ENCODE results near the gene SETBP1.

Gene SETBP1

DNA sequence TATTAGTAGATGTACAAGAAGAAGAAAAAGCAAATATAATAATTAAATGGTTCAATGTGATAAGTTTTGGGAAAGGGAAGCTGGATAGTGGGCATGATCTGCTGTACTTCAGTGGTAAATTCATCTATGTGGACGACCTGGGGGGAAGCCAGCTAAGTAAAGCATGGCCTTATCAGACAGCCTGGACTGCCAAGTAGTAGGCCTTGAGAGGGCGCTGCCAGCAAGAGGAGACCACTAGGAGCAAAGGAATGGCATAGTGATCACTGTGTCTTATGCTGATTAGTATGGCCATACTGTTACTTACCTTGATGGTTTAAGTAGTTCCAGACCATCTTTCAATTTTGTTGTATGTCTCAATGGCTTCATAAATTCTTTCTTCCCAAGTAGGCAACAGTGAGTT lies 287.6 kb downstream of the SETBP1 start:
- DNase-seq (ENCODE audit: low read depth in 2 of 2), result no peak

DNA sequence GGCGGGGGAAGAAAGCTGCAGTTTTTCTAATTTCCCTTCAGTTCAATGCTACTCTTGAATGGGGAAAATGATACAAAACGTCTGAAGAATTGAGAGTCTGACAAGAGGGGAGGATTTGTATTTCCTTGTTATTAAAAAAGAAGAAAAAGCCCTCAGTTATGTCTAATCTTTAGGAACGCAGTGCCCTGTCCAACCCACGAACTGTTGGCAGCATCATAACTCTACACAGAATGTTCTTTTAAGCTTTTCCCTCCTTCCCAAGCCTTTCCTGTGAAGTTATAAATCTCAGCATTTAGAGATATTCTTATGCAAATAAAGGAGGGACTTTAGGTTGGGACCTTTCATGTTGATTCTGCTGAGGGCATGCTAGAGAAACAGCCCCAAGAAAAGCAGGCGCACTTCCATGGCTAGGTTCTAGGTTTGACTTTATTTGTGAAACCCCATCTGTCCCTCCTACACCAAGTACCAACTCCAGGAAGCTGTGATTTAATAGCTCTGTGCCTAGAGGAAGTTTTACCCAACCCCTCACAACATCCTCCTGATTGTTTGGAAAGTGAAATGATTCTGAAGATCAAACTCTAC lies 288.6 kb downstream of the SETBP1 start:
- DNase-seq (ENCODE audit: low read depth in 2 of 2), result no peak

DNA sequence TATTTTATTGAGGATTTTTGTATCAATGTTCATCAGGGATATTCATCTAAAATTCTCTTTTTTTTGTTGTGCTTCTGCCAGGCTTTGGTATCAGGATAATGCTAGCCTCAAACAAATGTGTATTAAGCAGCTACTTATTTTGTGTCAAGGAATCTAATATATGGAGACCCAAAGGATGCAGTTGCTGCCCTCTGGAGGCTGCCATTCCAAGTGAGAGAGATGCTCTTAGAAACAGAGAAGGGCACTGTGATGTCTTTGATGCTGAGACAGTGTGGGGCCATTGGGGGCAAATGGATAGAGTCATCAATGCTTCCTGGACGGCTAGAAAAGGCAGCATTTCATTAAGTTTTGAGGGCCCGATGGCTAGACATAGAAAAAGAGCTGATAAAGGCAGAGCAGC lies 292.6 kb downstream of the SETBP1 start:
- DNase-seq (ENCODE audit: low read depth in 2 of 2), result no peak

DNA sequence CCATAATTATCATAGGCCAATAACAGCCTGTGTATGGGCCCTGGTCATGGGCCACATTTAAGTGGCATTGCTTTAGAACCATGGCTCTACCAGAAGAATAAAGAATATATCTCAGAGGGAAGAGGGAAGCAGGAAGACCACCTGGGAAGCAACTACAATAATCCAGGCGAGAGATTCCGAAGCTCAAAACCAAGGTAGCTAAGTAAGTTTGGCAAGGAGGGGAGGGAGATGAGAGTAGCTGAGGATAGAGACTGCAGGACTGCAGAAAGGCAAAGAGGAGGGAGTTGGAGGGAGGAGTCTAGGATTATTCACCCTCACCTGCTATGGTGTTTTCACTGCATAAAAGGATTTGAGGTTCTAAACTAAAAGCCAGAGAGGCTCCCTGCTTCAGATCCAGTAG lies 293.5 kb downstream of the SETBP1 start:
- DNase-seq (ENCODE audit: low read depth in 2 of 2), result no peak

DNA sequence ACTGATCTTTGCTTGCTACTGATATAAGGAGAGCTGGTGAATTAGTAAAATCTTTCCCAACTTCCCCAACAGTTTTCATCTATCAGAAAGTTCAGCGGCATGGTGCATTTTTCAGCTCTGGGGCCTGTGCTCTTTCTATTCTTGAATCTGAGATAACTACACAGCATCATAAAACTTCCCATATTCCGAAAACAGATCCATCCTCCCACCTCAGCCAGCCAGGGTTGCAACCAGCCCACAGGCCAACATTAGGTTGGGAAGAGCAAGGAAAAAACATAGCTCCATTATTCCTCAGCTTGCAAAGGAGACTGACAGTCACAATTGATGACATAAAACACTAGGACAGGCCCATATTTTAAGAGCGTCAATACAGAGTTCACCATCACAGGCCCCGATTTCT lies 297.2 kb downstream of the SETBP1 start:
- DNase-seq (ENCODE audit: low read depth in 2 of 2), result no peak

DNA sequence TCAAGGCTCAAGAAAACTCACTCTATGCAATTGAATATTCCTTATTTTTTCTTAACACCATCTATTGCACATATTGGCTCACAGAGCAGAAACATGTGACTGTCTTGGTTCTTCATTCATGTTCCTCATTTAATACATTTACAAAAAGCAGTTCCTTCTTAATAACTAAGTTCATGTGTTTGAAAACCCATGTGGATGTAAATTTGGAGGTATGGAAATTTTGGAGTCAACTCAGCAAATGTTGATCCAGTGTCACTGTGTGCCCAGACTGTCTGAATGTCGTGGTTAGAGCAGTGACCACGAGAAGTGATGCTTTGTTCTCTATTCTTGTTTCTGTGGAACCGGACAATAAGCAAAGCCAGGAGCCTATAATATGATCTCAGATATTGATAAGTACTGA lies 299.1 kb downstream of the SETBP1 start:
- no peak for DNase-seq (ENCODE audit: low read depth in 2 of 2)

DNA sequence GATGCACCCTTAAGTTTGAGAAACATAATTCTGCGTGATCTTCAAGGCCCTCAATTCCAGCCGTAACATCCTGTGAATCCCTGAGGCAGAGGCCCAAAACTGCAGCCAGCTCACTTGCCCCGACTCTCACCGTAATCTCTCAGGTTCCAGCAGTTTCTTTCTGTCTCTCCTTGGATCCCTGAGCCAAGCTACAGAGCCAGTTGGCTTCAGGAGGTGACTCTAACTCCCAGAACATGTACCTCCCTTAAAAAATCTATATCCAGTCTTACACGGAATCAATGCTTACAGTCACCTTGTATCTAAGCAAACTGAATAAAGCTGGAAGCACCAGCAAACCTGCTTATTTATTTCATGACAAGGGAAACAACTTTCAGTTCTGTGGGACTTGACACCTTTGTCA lies 300.4 kb downstream of the SETBP1 start:
- no peak for DNase-seq (ENCODE audit: low read depth in 2 of 2)

DNA sequence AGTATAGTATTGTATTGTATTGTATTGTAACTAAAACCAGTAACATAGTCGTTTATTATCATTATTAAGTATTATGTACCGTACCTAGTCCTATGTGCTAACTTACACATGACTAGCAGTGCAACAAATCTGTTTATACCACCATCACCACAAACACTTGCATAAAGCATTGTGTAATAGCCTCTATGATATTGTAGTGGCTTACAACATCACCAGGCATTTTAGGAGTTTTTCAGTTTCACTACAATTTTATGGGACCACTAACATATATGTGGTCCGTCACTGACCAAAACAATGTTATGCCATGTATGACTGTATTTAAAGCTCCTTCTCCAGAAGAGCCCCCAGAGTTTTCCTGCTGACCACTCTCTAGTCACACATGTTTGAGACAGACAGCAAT lies 306.2 kb downstream of the SETBP1 start:
- DNase-seq (ENCODE audit: low read depth in 2 of 2), result no peak

DNA sequence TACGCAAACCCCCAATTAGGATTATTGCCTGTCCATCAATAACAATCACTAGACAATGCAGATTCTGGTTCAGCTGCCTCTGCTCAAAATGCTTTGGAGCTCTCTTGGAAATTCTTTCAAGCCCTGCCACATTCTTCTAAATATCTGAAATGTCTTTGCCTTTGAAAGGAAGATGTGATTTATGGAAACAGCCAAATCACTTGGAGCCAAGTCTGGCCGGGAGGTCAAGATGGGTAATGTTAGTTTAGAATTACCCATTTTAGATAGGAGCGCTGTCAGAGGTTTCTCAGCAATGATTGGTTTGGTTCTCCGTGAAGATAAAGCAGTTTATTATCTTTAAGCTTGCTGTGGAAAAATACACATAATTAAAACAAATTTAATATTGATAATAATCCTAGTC lies 306.7 kb downstream of the SETBP1 start:
- no peak for DNase-seq (ENCODE audit: low read depth in 2 of 2)

DNA sequence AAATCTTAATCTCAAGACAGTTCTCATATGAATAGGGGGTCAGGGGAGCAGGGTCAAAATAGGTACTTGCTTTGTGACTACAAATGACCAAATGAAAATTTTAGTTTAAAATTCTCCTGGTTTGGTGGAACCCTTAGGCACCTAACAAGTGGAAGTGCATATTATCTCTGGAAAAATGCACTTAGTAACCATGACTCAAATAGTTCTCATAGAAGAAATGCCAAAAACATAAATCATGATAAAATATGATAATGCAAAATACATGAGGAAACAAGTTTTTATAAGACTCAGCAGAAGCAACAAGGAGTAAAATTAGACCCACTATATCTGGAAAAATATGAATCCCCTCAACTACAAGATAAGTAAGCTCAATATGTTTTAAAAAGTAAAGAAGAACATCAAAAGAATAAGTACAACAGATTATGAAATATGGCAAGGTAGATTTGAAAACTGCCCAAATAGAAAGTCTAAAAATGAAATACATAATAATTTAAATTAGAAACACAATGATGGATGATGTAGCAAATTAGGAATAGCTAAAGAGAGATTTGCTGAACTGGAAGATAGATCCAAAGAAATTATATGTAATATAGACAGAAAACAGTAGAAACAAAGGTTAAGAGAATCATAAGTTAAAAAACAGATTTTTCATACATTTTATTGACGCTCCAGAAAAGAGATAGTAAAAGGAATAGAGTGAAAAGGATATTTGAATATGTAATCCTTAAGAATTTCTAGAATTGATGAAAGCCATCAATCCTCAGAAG lies 308.3 kb downstream of the SETBP1 start:
- no peak for DNase-seq (ENCODE audit: low read depth in 2 of 2)

DNA sequence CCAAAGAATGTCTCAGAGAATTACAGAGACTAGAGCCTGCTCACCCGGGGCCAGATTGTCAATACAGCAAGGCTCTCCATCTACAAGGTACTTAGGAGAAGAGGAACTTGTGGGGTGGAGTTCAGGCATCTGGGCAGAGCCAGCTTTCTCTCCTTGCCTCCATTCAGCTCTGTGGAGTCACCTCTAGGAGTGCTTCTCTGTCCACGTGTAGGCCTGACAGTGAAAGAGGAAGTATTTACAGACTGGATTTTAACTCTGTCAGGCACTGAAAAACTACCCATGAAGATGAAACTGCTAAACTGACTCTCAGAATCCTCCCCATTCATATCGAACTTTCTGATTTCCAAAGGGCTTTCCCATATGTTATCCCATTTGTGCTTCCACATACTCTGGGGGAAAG lies 315.6 kb downstream of the SETBP1 start:
- DNase-seq (ENCODE audit: low read depth in 2 of 2), result no peak

DNA sequence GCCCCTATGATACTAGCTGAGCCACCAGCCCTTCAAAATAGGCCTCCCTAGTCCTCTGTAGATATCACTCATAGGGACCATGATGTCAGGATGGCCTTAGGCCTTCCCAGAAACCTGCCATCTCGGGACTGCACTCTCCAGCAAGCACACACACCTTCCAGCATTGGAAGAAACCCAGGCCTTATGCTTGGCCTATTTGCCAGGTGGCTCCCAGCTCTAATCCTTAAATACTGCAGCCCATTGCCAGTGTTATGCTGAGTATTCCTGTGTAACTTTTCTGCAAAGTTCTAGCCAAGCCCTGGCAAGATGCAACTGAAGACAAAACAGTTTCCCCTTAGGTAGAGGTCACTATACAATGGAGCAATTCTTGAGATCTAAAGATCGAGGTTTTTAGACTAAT lies 316.5 kb downstream of the SETBP1 start:
- DNase-seq (ENCODE audit: low read depth in 2 of 2), result no peak

DNA sequence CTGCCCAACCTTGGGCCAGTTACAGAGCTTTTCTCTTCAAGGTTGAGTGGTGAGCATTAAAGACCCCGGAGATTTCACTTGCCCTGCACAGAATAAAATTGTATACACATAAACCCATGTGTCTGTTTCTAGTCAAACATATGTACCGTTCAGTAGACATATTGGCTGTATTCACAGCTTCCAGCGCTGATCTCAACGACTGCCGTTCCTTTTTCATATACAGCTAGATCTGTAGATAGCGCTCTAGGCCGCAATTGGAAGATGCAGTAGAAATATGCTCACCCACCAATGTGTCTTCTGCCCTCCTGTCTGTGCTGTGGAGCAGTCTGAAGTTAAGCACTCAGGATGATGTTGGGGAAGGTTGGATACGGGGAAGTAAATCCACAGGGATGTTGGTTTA lies 317.7 kb downstream of the SETBP1 start:
- DNase-seq (ENCODE audit: low read depth in 2 of 2), result no peak

DNA sequence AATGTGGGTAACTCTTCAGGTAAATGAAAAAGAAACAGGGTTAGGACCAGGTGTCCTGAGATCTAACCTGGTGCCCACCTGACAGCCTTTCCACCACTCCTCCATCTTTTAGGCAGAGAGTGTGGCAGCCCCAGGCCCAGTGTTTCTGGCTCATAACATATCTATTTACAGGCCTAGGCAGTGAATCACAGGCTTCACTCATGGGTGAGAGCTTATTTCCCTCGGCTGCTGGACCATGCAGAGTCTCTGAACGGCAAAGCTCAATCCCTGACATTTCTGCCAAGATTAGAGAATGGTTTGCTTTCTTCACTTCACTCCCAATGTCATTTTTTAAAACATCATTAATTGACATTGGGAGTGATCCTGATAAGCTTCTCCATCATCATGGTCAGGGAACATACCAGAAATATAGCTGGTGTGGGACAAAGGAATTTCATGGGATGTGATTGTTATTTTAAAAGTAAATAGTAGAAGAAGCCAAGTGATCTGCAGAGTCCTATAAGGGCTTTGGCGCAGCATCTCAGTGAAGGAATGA lies 323.9 kb downstream of the SETBP1 start:
- no peak for DNase-seq (ENCODE audit: low read depth in 2 of 2)

DNA sequence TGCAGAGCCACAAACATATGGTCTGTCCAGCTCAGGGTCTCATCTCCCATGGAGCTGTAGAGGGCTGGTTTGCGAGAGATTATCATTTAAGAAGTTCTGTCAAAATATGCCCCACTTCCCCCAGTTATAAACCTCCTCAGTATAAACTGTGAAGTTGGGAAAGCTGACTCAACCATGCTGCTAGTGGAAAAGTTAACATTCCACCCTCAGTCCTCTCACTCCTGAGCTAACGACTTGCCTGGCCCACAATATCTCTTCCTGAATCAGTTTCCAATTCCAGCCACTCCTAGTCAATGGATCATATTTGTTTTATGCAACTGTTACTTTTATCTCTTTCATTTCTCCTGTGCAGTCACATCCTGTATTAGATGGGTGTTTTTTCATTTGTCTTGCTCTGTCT lies 326.2 kb downstream of the SETBP1 start:
- no peak for DNase-seq (ENCODE audit: low read depth in 2 of 2)

DNA sequence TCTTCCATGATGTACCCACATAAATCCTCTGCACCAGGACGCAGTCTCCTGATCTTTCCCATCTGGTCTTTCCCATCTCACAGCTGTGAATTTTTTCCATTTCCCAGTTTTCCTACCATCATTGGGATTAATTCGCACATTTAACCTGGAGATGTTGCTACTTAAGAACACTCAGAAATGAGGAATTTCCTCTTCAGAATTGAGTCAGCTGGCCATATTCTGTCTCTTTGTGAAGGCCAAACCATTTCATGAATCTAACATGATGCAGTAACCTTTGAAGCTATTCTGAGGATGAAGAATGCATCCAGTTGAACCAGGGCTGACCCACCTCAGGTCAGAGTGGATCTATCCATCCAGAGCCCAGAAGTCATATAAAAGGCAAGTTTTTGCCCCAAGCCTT lies 326.8 kb downstream of the SETBP1 start:
- no peak for DNase-seq (ENCODE audit: low read depth in 2 of 2)

DNA sequence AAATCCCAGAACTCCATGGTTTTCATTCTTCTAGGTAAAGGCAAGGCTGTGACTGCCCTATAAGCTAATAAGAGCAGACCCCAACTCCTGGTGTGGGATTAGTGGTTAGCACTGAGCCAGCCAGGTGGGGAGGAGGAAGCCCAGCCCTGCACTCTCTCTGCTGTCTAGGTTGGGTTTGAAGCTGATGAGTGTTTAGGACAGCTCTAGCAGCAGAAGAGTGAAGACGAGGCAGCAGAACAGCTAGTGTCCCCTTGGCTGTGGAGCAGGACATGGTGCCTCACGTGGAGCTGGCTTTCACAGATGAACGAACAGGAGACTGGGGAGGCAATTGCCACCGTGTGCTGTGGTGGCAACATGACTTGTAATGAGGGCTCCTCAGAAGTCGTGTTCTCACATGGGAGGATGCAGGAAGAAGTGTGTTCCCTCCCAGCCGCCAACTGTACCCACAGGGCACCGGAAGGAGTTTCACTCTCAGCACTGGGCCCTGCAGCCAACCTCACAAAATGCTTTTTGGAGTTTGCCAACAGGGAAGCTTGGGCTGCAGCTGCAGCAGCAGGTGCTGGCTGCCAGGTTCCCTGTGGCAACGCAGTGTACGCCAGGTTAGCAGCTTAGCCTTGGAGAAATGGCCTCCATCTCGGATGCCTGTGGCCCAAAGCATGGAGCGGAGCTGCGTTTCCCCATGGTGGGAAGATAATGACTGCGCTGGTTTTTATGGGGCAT lies 328.2 kb downstream of the SETBP1 start:
- DNase-seq (ENCODE audit: low read depth in 2 of 2), result no peak

DNA sequence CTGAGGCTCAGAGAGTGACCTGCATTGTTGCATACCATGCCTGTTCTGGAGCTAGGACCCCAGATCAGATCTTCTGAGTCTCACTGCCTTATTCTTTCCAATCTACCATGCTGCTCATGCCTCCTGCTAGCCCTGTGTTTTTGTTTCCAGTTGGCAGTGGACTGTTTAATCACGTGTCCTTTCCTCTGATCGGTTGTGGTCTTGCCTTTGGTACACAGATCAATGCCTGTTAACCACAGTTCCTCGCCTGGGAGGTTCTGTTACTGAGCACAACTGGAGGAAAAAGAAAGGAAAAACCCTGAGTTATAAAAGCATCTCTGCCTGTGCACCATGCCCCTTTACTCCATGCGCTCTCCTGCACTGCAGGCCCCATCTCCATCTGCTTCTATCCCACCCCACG lies 329.1 kb downstream of the SETBP1 start:
- no peak for DNase-seq (ENCODE audit: low read depth in 2 of 2)

DNA sequence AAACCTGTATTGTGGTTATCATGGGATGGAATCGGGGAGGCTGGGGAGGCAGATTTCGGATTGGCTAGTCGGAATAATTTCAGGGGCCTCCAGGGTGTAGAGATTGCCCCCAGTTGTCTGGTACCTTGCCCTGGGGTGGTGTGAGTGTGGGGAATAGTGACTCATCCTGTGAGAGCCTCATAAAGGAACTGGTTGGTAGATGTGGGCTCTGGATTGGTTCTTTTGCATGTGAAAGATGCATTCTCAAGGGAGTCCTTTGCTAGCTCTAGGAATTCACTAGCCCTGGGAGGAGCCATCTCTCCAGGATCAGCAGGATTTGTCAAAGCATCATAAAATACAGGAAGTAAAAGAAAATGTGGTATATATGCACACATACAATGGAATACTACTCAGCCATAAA lies 331.6 kb downstream of the SETBP1 start:
- no peak for DNase-seq (ENCODE audit: low read depth in 2 of 2)

DNA sequence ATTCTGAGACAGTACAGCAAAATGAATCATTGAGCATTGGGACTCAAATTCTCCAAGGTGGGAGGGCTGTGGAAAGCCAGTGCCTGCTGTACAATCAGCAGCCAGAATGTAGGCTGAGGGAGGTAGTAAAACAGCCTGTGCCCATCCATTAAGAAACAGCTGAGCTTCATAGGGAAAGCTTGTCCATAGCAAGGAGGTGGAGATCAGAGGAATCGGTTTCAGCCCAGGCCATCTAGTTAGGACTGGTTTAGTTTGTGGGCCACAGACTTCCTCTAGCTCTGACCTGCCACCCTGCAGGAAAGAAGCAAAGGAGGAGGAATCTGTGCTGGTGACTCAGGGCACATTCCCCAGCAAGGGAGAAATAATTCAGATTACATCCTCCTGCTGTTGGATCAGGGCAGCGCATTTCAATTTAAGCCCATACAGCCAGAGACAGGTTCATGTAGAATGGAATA lies 333.4 kb downstream of the SETBP1 start:
- no peak for DNase-seq (ENCODE audit: low read depth in 2 of 2)

DNA sequence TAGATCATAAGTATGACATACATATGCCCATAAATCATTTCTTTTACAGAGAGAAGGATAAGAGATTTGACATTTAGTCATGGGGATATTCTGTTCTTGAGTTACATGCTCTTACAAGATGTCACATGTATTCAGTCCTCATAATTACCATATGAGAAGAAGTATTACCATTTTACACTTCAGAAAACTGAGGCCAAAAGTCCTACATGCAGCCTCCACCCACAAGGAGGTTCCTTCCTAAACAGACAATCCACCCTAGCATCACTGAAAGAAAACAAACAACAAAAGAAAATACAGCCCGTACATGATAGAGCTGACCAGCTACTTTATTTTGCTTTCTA lies 335.1 kb downstream of the SETBP1 start:
- no peak for DNase-seq (ENCODE audit: low read depth in 2 of 2)

DNA sequence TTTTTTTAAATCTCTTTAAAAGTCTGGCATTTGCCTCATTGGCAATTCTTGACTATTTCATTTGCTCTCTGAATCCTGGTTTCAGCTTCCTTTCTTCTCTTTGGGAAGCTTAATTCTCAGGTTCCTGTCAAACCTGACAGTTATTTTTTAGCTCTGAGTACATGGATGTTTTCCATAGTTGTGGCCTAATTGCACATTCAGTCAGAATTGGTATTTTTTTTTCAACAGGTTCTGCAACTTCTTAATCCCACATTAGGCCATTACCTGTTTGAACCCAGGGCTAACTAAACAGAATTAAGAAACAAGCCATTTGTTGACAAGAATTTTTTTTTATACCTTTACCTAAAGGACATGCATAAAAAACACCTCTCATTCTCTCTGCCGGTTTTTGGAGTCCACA lies 338.8 kb downstream of the SETBP1 start:
- no peak for DNase-seq (ENCODE audit: low read depth in 2 of 2)

DNA sequence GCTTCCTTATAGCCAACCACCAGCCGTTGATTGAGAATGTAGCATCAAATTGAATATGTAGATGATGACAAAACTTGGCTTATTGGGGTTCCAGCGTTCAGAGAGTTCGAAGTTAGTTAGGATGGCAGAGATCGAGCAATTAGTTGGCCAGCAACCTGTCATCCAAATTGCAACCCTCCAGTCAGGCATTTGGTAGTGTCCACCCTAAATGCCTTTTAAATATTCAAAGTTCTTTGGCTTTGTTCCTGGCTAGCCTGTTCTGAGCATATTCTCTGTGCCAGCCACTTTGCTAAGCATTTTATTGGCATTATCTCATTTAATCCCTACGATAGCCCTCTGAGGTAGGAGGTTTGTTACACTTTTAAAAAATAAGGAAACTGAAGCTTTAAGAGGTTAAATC lies 342.8 kb downstream of the SETBP1 start:
- no peak for DNase-seq (ENCODE audit: low read depth in 2 of 2)
